HCT116 (cell line): ENCODE data around the gene TMEM178A.

ENCODE experiments used
- CBX3 ChIP-seq: IDR thresholded peaks from 2 replicates; pipeline ENCODE4 v1.6.1; 2012; ENCODE audit warnings: low read depth
- EGR1 ChIP-seq: IDR thresholded peaks from 2 replicates; pipeline ENCODE4 v1.6.1; 2012; ENCODE audit warnings: low read depth
- EZH2 ChIP-seq: fragments of 200-600 bp; sonication (generic); IDR thresholded peaks from 2 replicates; pipeline ENCODE4 v1.6.1; 2017; ENCODE audit warnings: antibody characterized with exemption, mixed run types
- EZH2phosphoT487 ChIP-seq: fragments of 200-600 bp; IDR thresholded peaks from 2 replicates; pipeline ENCODE4 v1.6.1; 2018; ENCODE audit warnings: antibody characterized with exemption, borderline replicate concordance
- JUND ChIP-seq: IDR thresholded peaks from 2 replicates; pipeline ENCODE4 v1.6.1; 2012
- POLR2A ChIP-seq: IDR thresholded peaks from 2 replicates; pipeline ENCODE4 v1.7.0; 2011; ENCODE audit warnings: borderline replicate concordance; ENCODE audit not compliant: insufficient read depth, insufficient read length; ENCODE audit errors: extremely low read depth
- POLR2AphosphoS5 ChIP-seq: IDR thresholded peaks from 2 replicates; pipeline ENCODE4 v1.6.1; 2011; ENCODE audit warnings: mild to moderate bottlenecking, low read depth, low read length, moderate library complexity
- SIN3A ChIP-seq: IDR thresholded peaks from 2 replicates; pipeline ENCODE4 v1.6.1; 2012; ENCODE audit warnings: low read depth
- SP1 ChIP-seq: IDR thresholded peaks from 2 replicates; pipeline ENCODE4 v1.6.1; 2012; ENCODE audit warnings: low read depth
- ZNF274 ChIP-seq: fragments of 200-500 bp; sonication (Bioruptor generic); IDR thresholded peaks from 2 replicates; pipeline ENCODE4 v1.6.1; 2014; ENCODE audit warnings: mild to moderate bottlenecking, low read depth, low read length, inconsistent platforms
- TF ChIP-seq, protein P1 (sequence below): IDR thresholded peaks from 2 replicates; pipeline ENCODE4 v1.6.1; 2012
- TF ChIP-seq, protein P2 (sequence below): IDR thresholded peaks from 2 replicates; pipeline ENCODE4 v1.6.1; 2012; ENCODE audit warnings: low read depth
- TF ChIP-seq, protein P3 (sequence below), 3 experiments: fragments of 200-600 bp in 1 of 3; sonication (generic) in 1 of 3; IDR thresholded peaks in 2 of 3; conservative IDR thresholded peaks in 1 of 3; 2 replicates each; pipeline ENCODE4 v1.5.1; 2012 to 2017; ENCODE audit warnings: low read depth in 2 of 3, low read length in 2 of 3, antibody characterized with exemption in 1 of 3, borderline replicate concordance in 1 of 3, control low read depth in 1 of 3, mild to moderate bottlenecking in 1 of 3, mixed read lengths in 1 of 3, mixed run types in 1 of 3, moderate library complexity in 1 of 3; ENCODE audit not compliant: insufficient read depth in 1 of 3

DNA sequence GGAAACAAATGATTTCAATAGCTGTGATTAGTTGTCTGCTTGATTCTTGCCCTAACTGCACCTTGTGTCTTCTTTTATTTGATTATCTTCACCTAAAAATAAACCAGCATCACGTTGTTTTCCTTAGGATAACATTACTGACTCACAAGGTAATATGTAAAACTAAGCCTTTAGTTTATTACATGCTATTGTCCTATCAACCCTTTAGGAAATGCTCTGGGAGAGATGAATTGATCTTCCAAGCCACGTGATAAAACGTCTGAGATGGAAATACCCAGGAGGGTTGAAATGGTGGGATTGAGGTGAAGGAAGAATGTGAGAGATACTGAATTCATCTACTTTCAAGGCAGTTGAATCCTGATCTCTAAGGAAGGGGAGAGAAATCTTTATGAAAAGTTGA is 34.5 kb upstream of the TMEM178A start:
- TF ChIP-seq SP1 (no peak), POLR2A (no peak), POLR2AphosphoS5 (no peak), EZH2 (no peak), EGR1 (no peak), ZNF274 (no peak), SIN3A (no peak), EZH2phosphoT487 (no peak), CBX3 (no peak), JUND (no peak)
- TF ChIP-seq, protein P1, sequence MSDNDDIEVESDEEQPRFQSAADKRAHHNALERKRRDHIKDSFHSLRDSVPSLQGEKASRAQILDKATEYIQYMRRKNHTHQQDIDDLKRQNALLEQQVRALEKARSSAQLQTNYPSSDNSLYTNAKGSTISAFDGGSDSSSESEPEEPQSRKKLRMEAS, result no peak
- TF ChIP-seq, protein P2, sequence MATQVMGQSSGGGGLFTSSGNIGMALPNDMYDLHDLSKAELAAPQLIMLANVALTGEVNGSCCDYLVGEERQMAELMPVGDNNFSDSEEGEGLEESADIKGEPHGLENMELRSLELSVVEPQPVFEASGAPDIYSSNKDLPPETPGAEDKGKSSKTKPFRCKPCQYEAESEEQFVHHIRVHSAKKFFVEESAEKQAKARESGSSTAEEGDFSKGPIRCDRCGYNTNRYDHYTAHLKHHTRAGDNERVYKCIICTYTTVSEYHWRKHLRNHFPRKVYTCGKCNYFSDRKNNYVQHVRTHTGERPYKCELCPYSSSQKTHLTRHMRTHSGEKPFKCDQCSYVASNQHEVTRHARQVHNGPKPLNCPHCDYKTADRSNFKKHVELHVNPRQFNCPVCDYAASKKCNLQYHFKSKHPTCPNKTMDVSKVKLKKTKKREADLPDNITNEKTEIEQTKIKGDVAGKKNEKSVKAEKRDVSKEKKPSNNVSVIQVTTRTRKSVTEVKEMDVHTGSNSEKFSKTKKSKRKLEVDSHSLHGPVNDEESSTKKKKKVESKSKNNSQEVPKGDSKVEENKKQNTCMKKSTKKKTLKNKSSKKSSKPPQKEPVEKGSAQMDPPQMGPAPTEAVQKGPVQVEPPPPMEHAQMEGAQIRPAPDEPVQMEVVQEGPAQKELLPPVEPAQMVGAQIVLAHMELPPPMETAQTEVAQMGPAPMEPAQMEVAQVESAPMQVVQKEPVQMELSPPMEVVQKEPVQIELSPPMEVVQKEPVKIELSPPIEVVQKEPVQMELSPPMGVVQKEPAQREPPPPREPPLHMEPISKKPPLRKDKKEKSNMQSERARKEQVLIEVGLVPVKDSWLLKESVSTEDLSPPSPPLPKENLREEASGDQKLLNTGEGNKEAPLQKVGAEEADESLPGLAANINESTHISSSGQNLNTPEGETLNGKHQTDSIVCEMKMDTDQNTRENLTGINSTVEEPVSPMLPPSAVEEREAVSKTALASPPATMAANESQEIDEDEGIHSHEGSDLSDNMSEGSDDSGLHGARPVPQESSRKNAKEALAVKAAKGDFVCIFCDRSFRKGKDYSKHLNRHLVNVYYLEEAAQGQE, result no peak
- TF ChIP-seq, protein P3, sequence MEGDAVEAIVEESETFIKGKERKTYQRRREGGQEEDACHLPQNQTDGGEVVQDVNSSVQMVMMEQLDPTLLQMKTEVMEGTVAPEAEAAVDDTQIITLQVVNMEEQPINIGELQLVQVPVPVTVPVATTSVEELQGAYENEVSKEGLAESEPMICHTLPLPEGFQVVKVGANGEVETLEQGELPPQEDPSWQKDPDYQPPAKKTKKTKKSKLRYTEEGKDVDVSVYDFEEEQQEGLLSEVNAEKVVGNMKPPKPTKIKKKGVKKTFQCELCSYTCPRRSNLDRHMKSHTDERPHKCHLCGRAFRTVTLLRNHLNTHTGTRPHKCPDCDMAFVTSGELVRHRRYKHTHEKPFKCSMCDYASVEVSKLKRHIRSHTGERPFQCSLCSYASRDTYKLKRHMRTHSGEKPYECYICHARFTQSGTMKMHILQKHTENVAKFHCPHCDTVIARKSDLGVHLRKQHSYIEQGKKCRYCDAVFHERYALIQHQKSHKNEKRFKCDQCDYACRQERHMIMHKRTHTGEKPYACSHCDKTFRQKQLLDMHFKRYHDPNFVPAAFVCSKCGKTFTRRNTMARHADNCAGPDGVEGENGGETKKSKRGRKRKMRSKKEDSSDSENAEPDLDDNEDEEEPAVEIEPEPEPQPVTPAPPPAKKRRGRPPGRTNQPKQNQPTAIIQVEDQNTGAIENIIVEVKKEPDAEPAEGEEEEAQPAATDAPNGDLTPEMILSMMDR (IDR thresholded peaks at IDR 0.05 in 2 of 3, conservative IDR thresholded peaks at IDR 0.05 in 1 of 3; ENCODE audit: borderline replicate concordance in 1 of 3, insufficient read depth in 1 of 3, low read depth in 2 of 3, low read length in 2 of 3), result no peak
